Stimulated activated CD4-positive, alpha-beta T cell treated with anti-CD3 and anti-CD28 coated beads, Interleukin-4, amount 100 ng/mL, for 24 hours (primary cell): ENCODE measurements around the gene TMEM87B.

ENCODE experiments used
- DNase-seq: peaks from one replicate; pipeline ENCODE4 v3.0.0-alpha.2; 2020

The TMEM87B gene

GRCh38 chr2:112054847-112055729 lies at the start of gene TMEM87B:
TSS of gene TMEM87B (plus strand) at chr2:112055269. CDS start at chr2:112055592, 323 bp downstream.
- peak; percentile 95 for DNase-seq

GRCh38 chr2:112005406-112006075 lies 49.5 kb upstream of the TMEM87B start:
- no peak for DNase-seq

GRCh38 chr2:112006076-112006410 lies 49.0 kb upstream of the TMEM87B start:
- DNase-seq: no peak

GRCh38 chr2:112007493-112007892 lies 47.6 kb upstream of the TMEM87B start:
- DNase-seq: no peak

GRCh38 chr2:112008910-112009485 lies 46.1 kb upstream of the TMEM87B start:
- no peak for DNase-seq

- no peak for DNase-seq
These were observed 44.3 kb upstream of the TMEM87B start for GRCh38 chr2:112010751-112011150.

GRCh38 chr2:112012556-112012955 lies 42.5 kb upstream of the TMEM87B start:
- DNase-seq: no peak

GRCh38 chr2:112018846-112019245 lies 36.2 kb upstream of the TMEM87B start:
- DNase-seq: no peak

GRCh38 chr2:112019569-112019982 lies 35.5 kb upstream of the TMEM87B start:
- no peak for DNase-seq

- no peak for DNase-seq
These were observed 34.5 kb upstream of the TMEM87B start for GRCh38 chr2:112020561-112020960.

- DNase-seq: no peak
These were observed 33.8 kb upstream of the TMEM87B start for GRCh38 chr2:112021290-112021689.

GRCh38 chr2:112021781-112022231 lies 33.3 kb upstream of the TMEM87B start:
- no peak for DNase-seq

- DNase-seq: no peak
These were observed 31.4 kb upstream of the TMEM87B start for GRCh38 chr2:112023707-112024106.

GRCh38 chr2:112024231-112024630 lies 30.8 kb upstream of the TMEM87B start:
- no peak for DNase-seq

GRCh38 chr2:112024896-112025491 lies 30.1 kb upstream of the TMEM87B start:
- DNase-seq: no peak

GRCh38 chr2:112026509-112026908 lies 28.6 kb upstream of the TMEM87B start:
- DNase-seq: no peak

- no peak for DNase-seq
These were observed 27.3 kb upstream of the TMEM87B start for GRCh38 chr2:112027767-112028166.

- DNase-seq: no peak
These were observed 25.9 kb upstream of the TMEM87B start for GRCh38 chr2:112029164-112029563.

- no peak for DNase-seq
These were observed 23.4 kb upstream of the TMEM87B start for GRCh38 chr2:112031473-112032223.

- DNase-seq: no peak
These were observed 22.9 kb upstream of the TMEM87B start for GRCh38 chr2:112032224-112032586.

- no peak for DNase-seq
These were observed 22.2 kb upstream of the TMEM87B start for GRCh38 chr2:112032689-112033465.

- DNase-seq: no peak
These were observed 21.5 kb upstream of the TMEM87B start for GRCh38 chr2:112033600-112033999.
